Endothelial cell of umbilical vein (primary cell): Measurements from ENCODE around the gene RHBDF1. TPM values are rescaled to one million over a fixed set of nuclear protein-coding genes. Genes with fewer than 3 reads are reported as not detected.

ENCODE experiments used
- BruUV-seq: library from RNA; stranded (reverse); fragments of 400-500 nt; replicated peaks from 2 replicates; lab custom pipeline; 2021; lab: Mats Ljungman, UMichigan
- CTCF ChIA-PET: fragments of 300-600, 350-600 bp; sonication (Branson Sonifier 250); formaldehyde crosslinking; loops from one replicate; lab custom pipeline; 2021; ENCODE audit warnings: antibody characterized with exemption, inconsistent platforms; lab: Charles Lee
- POLR2A ChIA-PET: fragments of 300-600, 350-600 bp; sonication (Branson Sonifier 250); formaldehyde crosslinking; loops from one replicate; lab custom pipeline; 2021; ENCODE audit warnings: antibody characterized with exemption, inconsistent platforms; lab: Charles Lee
- DNase-seq: peaks from one replicate; pipeline ENCODE4 v3.0.0-alpha.2; 2011; ENCODE audit warnings: low read depth, low spot score
- FAIRE-seq: peaks from 2 replicates; lab custom pipeline; 2011; peaks lifted over from hg19 to GRCh38; lab: Jason Lieb, UNC
- H2AFZ ChIP-seq: 2 replicates; pipeline ENCODE4 v1.6.0; 2012; ENCODE audit warnings: low read depth, low read length, control low read depth, inconsistent platforms
- H3K27ac ChIP-seq: 2 replicates; pipeline ENCODE4 v1.5.1; 2011; ENCODE audit warnings: low read depth, mild to moderate bottlenecking, control low read depth, low read length, moderate library complexity; ENCODE audit not compliant: insufficient read depth
- H3K27me3 ChIP-seq, 2 experiments: 2 replicates each; pipeline versions ENCODE4 v1.6.0 to v1.6.1; 2011; ENCODE audit warnings: low read length in 2 of 2, mixed read lengths in 1 of 2; ENCODE audit not compliant: control insufficient read depth in 2 of 2, insufficient read depth in 2 of 2
- H3K36me3 ChIP-seq, 2 experiments: 2 replicates in 1 of 2; 3 replicates in 1 of 2; pipeline ENCODE4 v1.5.1; 2011; ENCODE audit warnings: low read length in 2 of 2, mild to moderate bottlenecking in 1 of 2, moderate library complexity in 1 of 2; ENCODE audit not compliant: control insufficient read depth in 2 of 2, insufficient read depth in 2 of 2; ENCODE audit errors: extremely low read depth in 1 of 2
- H3K4me1 ChIP-seq: 3 replicates; pipeline ENCODE4 v1.5.1; 2011; ENCODE audit warnings: mild to moderate bottlenecking, low read length; ENCODE audit not compliant: control insufficient read depth, insufficient read depth; ENCODE audit errors: extremely low read depth
- H3K4me2 ChIP-seq: 2 replicates; pipeline ENCODE4 v1.6.1; 2011; ENCODE audit warnings: low read length, control low read depth, mixed read lengths; ENCODE audit not compliant: insufficient read depth
- H3K4me3 ChIP-seq, 3 experiments: fragments of 200-600 bp in 1 of 3; sonication (generic), shearing (Covaris generic) in 1 of 3; replicated peaks in 1 of 3; 2 replicates each; pipeline ENCODE4 v1.5.1; 2011 to 2016; ENCODE audit warnings: control low read depth in 3 of 3, low read length in 3 of 3, mild to moderate bottlenecking in 2 of 3, inconsistent platforms in 1 of 3, low read depth in 1 of 3, moderate library complexity in 1 of 3; ENCODE audit not compliant: insufficient read depth in 1 of 3
- H3K79me2 ChIP-seq: 2 replicates; pipeline ENCODE4 v1.6.0; 2012; ENCODE audit warnings: low read length, inconsistent platforms; ENCODE audit not compliant: control insufficient read depth, insufficient read depth
- H3K9ac ChIP-seq: replicated peaks from 2 replicates; pipeline ENCODE3; 2011; ENCODE audit warnings: low read length, control low read depth; ENCODE audit not compliant: insufficient read depth; ENCODE audit errors: extremely low read depth
- H3K9me1 ChIP-seq: replicated peaks from 3 replicates; pipeline ENCODE4 v1.6.0; 2011; ENCODE audit warnings: mild to moderate bottlenecking, low read length; ENCODE audit not compliant: control insufficient read depth, insufficient read depth; ENCODE audit errors: extremely low read depth
- H3K9me3 ChIP-seq: replicated peaks from 2 replicates; pipeline ENCODE4 v1.5.1; 2012; ENCODE audit warnings: low read length, inconsistent platforms; ENCODE audit not compliant: control insufficient read depth, insufficient read depth
- H4K20me1 ChIP-seq: replicated peaks from 2 replicates; pipeline ENCODE3; 2011; ENCODE audit warnings: mild to moderate bottlenecking, low read length; ENCODE audit not compliant: control insufficient read depth, insufficient read depth; ENCODE audit errors: extremely low read depth
- EZH2 ChIP-seq: IDR thresholded peaks from 2 replicates; pipeline ENCODE4 v1.6.1; 2012; ENCODE audit warnings: borderline replicate concordance, low read depth, mild to moderate bottlenecking, moderate library complexity, low read length, inconsistent platforms; ENCODE audit not compliant: severe bottlenecking
- FOS ChIP-seq: IDR thresholded peaks from 2 replicates; pipeline ENCODE4 v1.6.1; 2011; ENCODE audit warnings: mild to moderate bottlenecking, low read length, moderate library complexity, borderline replicate concordance; ENCODE audit not compliant: insufficient read depth
- JUN ChIP-seq: IDR thresholded peaks from 2 replicates; pipeline ENCODE4 v1.6.1; 2011; ENCODE audit warnings: borderline replicate concordance, low read depth; ENCODE audit not compliant: insufficient read length, insufficient read depth
- MYC ChIP-seq: IDR thresholded peaks from one replicate; pipeline ENCODE4 v1.6.1; 2011; ENCODE audit warnings: mild to moderate bottlenecking, low read depth, low read length
- POLR2A ChIP-seq: IDR thresholded peaks from 2 replicates; pipeline ENCODE4 v1.6.1; 2012; ENCODE audit warnings: low read depth, mild to moderate bottlenecking, control low read depth, low read length
- dilution Hi-C: fragments of 300-500 bp; cut with MboI; formaldehyde crosslinking; loops from one replicate; pipeline ENCODE4 v1.15.0; 2019; ENCODE audit warnings: low sequenced_read_pairs; ENCODE audit not compliant: extremely low pct_ligation_motif_present
- intact Hi-C: fragments of 100-400 bp; cut with micrococcal nuclease; formaldehyde crosslinking; loops from one replicate; pipeline ENCODE4 v1.10.0; 2022
- polyA plus RNA-seq, 4 experiments: library from polyadenylated mRNA; depleted of rRNA in 3 of 4; stranded (reverse) in 3 of 4; unstranded in 1 of 4; fragments of >200 nt; gene quantifications; 2 replicates each; pipeline versions ENCODE4 v1.2.1 to v1.2.3, GENCODE V29; 2011 to 2012; ENCODE audit warnings: missing spikeins in 1 of 4
- total RNA-seq: library from RNA; stranded (reverse); gene quantifications from 2 replicates; pipeline ENCODE4 v1.2.3, GENCODE V29; 2021
- TF ChIP-seq, protein P1 (sequence below), 2 donors: IDR thresholded peaks; 1 replicate in 1 of 2; 2 replicates in 1 of 2; pipeline ENCODE4 v1.5.1; 2011; ENCODE audit warnings: low read length in 2 of 2, mild to moderate bottlenecking in 2 of 2, moderate library complexity in 2 of 2, control low read depth in 1 of 2, inconsistent platforms in 1 of 2, low read depth in 1 of 2; ENCODE audit not compliant: insufficient read depth in 1 of 2; ENCODE audit errors: extremely low read depth in 1 of 2

RHBDF1 gene
- total and polyA plus RNA-seq, 2 donors (not counting 3 experiments of a cell fraction or from before 2014, with no cell fraction given): 57.0 to 113 TPM

DNA sequence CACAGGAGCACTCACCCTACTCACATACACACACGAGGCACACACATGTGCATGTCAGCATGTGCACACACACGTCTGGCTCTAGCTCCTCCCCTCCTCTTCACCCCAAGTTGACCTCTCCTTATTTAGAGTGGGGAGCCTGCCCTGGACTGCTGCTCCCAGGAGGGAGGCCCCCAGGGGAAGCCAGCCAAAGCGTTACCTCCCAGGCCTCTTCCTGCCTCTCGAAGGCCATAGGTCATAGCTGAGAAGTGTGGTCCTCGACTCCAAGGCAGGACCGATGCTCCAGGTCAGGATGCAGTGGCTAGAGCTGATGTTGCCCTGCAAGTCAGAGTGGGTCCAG is 37.8 kb downstream of the RHBDF1 start:
- Histone ChIP-seq H3K4me1 (no peaks in the 10 kb centered on the region), H3K9ac (no peak overlapping the region), H3K27me3 (no peaks in the 10 kb centered on the region), H3K9me3 (no peaks in the 10 kb centered on the region), H3K36me3 (no peaks in the 10 kb centered on the region), H4K20me1 (no peaks in the 10 kb centered on the region), H2AFZ (no peak overlapping the region), H3K4me2 (no peak overlapping the region), H3K79me2 (no peaks in the 10 kb centered on the region), H3K4me3 (no peak overlapping the region), H3K9me1 (no peaks in the 10 kb centered on the region), H3K27ac (no peak overlapping the region)
- TF ChIP-seq EZH2 (no peak), FOS (no peak), MYC (no peak), POLR2A (no peak), JUN (no peak)
- TF ChIP-seq, protein P1, sequence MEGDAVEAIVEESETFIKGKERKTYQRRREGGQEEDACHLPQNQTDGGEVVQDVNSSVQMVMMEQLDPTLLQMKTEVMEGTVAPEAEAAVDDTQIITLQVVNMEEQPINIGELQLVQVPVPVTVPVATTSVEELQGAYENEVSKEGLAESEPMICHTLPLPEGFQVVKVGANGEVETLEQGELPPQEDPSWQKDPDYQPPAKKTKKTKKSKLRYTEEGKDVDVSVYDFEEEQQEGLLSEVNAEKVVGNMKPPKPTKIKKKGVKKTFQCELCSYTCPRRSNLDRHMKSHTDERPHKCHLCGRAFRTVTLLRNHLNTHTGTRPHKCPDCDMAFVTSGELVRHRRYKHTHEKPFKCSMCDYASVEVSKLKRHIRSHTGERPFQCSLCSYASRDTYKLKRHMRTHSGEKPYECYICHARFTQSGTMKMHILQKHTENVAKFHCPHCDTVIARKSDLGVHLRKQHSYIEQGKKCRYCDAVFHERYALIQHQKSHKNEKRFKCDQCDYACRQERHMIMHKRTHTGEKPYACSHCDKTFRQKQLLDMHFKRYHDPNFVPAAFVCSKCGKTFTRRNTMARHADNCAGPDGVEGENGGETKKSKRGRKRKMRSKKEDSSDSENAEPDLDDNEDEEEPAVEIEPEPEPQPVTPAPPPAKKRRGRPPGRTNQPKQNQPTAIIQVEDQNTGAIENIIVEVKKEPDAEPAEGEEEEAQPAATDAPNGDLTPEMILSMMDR (IDR thresholded peaks at IDR 0.05; ENCODE audit: extremely low read depth in 1 of 2, insufficient read depth in 1 of 2, low read depth in 1 of 2, low read length in 2 of 2): no peak
- dilution Hi-C loops: no loop called here
- no peak for FAIRE-seq
- CTCF ChIA-PET: no interaction called here
- intact Hi-C loops: no loop called here
- no peak for DNase-seq
- POLR2A ChIA-PET: no interaction called here
- BruUV-seq: no TSS peak
